Measurements from ENCODE around the gene TRIM26.
"Not testable (repeated sequence)": the region's sequence is repeated elsewhere in the genome, so short reads cannot be mapped to it uniquely, and the experiment has no call there.

Gene TRIM26

DNA sequence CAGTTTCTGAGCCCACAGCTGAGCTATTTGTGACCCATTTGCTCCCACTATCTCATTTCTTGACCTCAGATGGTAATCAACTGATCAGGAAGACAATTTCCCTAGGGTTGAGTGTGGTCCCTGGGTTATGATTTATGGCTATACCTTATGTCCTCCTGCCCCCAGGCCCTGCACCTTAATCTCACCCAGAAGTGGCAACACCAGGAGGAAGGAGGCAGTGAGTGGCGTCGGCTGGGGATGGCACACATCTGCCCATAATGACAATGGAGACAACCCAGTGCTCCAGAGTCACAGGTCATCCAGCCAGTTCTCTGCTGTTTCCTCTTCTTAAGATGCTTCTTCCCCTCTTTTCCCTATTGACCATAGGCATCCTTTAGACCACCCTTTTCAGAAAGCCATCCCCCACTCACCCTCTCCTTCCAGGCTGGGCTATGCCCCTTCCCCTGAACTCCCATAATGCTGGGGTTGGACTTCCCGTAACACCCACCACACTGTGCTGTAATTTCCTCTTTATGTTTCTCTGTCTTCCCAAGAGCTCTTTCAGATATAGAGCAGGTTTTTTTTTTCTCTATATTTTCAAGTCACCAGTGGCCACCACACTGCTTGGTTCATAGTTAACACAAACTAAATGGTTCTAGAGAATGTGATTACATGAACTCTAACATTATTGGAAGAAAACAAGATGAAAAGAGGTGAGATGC is 60.1 kb downstream of the TRIM26 start:
- DNase-seq = no peak

DNA sequence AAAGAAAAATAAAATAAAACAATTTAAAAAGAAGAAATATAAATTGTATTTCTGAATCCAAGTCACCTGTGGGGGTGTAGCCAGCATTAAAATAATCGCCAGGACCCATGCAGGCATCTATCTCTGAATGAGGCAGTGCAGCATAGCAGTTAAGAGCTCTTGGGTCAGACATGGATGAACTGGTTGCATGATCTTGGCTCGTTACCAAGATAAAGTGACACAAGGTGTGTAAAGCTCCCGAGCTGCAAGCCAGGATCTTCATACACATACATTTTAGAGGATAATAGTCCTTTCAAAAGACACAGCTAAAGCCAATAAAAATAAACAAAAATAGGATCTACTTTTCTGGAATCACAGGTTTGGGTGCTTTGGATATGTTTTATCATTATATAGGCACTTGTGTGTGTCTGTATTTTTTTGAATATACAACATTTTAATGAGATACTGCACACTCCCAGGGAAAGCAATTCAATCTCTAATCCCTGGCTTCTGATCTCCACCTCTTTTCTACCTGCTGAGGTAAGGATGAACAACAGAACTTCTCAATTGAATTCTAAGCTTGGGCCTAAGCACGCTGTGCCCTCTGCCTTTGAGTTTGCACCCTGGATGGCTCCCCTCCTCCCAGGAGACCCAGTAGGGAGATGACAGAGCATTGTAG is 61.1 kb downstream of the TRIM26 start:
- DNase-seq = no peak

DNA sequence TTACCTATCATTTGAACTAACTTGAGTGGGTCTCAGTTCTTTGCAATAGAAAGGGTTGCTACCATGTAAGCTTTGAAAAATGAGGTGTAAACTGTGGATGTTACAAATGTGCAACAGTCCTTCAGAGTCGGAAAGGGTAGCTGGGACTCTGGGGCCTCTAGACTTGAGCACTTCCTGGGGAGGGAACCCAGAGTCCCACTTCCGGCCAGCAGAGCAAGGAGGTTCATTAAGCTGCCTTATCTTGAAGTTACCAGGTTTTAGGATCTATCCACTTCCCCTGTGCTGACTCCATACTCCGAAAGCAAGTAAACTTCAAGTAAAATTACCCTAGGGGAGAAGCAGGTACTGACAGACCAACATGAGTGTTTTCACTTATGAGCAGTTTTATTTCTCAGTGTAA is 61.6 kb downstream of the TRIM26 start:
- DNase-seq = no peak

DNA sequence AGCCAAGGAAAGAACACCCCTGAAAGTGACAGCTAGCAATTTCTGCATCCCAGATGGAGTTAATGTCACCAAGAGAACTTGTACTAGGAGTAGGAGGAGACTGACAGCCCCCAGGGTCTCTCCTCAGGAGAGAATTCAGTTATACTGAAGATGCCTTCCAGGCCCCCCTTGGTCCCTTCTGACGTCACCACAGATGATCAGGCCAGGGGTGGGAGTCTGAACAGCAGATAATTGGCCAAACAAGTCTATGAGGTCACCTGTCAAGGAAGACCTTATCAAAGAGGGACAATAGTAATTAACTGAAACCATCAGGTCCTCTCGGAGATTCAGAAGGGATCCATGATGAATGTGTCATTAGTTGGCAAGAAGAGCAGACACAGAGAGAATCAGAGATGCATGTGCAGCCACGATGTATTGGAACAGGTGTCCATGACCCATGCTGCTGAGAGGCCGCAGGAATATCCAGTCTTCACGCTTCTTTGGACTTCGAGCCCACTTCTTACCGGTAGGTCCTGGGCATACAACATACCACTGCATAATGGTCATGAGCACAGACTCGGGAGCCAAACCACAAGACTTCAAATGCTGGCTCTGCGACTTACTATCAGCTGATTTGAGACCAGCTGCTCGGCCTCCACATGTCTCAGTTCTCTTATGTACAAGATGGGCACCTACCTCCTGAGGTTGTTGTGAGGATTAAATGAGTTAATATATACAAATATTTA is 62.4 kb downstream of the TRIM26 start:
- no peak for DNase-seq

DNA sequence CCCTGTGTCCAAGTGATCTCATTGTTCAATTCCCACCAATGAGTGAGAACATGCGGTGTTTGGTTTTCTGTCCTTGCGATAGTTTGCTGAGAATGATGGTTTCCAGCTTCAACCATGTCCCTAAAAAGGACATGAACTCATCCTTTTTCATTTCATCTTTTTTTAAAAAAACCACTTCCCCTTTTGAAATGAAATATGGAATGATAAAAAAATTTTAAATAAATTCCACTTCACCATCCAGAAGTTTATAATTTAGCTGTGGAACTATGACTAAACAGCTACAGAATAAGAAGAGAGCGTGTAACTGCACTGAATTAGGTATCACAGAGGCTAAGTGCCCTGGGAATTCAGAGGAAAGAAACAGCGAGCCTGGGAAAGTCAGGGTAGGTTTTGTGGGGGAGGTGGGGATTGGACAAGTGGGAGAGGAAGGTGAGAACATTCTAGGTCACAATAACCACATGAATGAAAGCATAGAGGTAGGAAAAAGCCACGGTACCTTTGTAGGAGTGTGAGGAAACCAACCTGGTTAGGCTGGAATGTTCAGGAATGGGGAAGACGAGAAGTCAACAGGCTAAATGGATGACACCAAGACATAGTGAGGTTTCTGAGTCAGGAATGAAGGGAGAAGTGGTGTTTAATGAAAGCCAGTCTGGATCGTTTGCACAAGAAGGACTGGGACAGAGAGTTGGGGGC is 63.2 kb downstream of the TRIM26 start:
- DNase-seq = no peak

DNA sequence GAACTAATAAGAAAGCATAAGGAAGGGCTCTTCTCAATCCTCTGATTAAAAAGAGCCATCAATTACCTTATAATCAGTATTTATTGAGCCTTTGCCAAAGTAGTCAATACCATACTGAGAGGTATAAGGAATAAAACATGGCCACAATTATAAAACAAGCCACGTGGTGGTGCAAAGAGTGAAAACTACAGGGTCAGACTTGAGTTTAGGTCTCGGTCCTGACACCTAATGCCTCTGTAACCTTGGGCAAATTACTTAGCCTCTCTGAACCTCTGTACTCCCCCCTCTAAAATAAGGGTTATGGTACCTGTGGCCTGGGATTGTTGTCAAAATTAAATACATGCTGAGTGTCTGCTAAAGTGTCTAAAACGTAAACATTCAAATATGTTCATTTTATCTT is 64.0 kb downstream of the TRIM26 start:
- no peak for DNase-seq

DNA sequence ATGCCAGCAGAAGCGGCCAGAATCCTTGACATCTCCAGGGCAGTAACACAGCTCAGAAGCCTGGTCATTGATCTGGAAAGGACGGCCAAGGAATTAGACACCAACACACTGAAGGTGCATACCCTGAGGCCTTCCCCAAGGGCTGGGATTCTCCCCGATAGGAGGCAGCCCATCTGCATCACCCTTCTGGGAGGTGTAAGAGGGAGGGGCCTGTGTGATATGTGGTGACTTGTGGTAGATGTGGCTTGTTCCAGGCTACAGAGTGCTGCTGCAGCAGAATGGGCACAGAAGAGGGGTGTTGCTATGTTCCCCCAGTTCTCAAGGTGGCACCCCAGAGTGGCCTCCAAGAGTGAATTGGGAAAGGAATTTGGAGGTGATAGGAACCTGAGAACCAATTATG is 66.1 kb downstream of the TRIM26 start:
- no peak for DNase-seq

DNA sequence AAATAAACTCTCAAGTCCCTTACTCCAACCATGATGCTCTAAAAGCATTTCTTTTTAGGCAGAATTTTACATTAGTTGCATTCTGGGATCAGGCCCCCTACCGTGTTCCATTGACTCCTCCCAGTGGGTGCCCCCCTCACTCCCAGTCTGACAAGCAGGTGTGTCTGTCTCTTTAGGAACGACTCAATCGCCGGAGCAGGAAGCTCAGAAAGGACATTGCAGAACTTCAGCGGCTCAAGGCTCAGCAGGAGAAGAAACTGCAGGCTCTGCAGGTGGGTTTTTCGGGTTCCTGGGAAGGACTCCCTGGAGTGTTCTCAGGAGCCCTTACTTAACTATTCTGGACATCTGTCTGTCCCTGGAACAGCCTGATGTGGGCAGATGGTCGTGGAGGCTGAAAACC is 67.4 kb downstream of the TRIM26 start:
- no peak for DNase-seq

DNA sequence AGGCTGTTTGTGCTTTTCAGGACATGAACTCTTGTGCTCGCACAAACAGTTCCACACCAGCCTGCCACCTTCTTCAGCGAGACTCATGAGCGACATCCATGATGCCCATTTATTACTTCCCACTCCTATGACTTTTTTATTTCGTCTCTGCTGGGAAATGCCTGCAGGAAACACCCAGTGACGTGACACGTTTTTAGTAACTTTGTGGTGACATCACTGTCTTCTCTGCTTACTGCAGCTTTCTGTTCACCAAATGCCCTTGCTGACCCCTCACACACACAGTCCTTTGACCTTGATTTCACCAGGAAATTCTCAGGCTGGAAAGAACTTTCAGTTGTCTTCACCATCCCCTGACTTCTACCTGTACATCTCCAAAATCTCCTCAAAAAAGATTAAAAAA is 68.4 kb downstream of the TRIM26 start:
- DNase-seq = no peak

DNA sequence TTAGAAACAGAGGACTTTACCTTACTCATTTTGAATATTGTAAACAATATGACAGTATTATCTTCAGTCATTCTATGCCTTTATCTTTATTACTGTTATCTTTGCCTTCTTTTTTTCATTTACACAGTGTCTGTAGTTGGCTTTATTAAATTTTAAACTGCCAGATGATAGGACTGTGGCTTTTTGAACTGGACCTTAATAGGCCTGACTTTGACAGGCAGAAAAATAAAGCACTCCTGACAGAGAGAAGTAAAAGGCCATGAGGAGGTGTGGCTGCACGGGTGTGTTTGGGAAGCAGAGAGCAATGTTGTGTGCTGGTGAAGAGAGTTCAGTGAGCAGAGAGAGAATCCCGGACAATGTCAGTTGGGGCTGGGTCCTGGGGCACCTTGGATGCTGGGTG is 69.4 kb downstream of the TRIM26 start:
- no peak for DNase-seq

DNA sequence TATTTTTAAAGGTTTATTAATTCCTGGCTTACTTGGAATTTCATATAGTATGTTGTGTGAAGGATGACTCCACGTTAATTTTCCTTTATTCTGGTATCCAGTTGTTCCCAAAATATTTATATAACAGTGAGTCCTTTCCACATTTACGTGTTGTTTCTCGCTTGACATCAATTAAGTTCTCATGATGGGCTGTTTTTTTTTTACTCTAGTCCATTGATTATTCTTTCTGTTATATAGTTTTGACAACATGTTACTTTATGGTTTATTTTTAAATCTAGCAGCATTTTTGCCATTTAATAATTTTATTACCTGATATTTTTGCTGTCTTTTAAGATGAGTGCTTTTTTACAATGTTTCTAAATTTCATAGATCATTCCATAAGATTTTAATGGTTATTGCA is 70.5 kb downstream of the TRIM26 start:
- no peak for DNase-seq

DNA sequence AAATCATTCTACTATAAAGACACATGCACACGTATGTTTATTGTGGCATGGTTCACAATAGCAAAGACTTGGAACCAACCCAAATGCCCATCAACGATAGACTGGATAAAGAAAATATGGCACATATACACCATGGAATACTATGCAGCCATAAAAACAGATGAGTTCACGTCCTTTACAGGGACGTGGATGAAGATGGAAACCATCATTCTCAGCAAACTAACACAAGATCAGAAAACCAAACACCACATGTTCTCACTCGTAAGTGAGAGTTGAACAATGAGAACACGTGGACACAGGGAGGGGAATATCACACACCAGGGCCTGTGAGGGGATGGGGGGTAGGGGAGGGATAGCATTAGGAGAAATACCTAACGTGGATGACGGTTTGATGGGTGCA is 73.0 kb downstream of the TRIM26 start:
- not testable (repeated sequence) for DNase-seq

DNA sequence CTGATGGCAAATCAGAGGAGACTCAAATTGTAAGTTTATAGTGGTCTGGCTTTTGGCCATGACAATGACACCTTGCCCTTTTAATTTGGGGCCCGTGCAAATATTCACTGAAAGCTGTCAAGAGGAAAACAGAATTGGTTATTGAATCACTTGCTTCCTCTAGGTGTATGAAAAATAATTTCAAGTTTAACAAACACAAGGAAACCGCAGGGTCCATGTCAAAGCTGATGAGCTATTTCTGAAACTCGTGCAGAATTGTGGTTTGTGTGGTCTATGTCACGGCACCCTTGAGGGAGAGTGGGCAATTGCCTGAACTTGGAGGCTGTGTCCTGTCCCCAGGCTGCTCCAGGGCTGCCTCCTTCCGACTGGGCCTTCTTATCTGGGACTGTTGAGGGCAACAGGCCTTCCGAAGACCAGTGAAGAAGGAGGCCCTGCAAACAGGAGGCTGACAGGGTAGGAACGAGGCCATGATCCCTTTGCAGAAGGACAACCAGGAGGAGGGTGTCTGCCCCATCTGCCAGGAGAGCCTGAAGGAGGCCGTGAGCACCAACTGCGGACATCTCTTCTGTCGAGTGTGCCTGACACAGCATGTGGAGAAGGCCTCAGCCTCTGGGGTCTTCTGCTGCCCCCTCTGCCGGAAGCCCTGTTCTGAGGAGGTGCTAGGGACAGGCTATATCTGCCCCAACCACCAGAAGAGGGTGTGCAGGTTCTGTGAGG is 76.5 kb downstream of the TRIM26 start:
- no peak for DNase-seq

DNA sequence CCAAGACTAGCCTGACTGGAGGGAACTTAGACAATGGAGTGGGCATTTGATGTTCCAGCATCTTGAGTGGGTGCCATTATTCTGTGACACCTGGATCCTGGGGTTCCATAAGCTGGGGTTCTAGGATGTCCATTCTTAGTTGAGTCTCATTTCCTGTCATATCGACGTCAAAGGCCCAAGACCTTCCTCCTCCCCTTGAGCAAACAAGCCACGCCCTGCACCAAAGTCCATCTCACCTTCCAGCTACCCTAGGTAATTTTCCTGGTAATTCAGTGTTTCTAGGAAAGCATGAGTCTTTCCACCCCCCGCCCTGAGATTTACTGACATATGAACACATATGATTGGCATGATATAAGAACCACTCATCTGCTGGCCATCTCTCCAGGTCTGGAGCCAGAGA is 77.4 kb downstream of the TRIM26 start, which contains the start of gene TRIM40:
TRIM40 (plus strand) TSS at position 384 of the 400 bp plus-strand sequence. CDS start 897 bp downstream, outside the sequence.
- no peak for DNase-seq

DNA sequence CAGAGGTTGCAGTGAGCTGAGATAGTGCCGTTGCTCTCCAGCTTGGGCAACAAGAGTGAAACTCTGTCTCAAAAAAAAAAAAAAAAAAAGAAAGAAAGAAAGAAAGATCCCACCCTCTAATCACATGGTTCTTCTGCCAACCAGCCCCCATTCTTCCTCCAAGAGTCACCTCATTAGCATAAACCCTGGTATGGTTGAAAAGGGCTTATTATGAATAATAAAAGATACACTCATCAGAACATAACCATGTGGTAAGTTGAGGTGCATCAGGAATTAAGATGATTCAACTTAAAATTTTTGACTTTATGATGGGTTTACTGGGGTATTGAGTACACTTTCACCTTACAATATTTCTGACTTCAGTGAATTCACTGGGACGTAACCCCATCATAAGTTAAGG is 78.1 kb downstream of the TRIM26 start:
- DNase-seq = no peak

Measured in stimulated activated CD4-positive, alpha-beta T cell treated with anti-CD3 and anti-CD28 coated beads, Interleukin-4, amount 100 ng/mL, for 24 hours (primary cell).